HL-60 (cell line): Measurements from ENCODE around the gene GALNT3.

Experiments used
- DNase-seq, 2 experiments: peaks; one replicate each; pipeline ENCODE4 v3.0.0-alpha.2; 2010 to 2020; ENCODE audit warnings: low read depth in 1 of 2, low spot score in 1 of 2
- H3K27ac ChIP-seq: fragments of 250-450 bp; sonication (Bioruptor Pico); replicated peaks from 2 replicates; pipeline ENCODE4 v1.5.1; 2020; ENCODE audit warnings: mild to moderate bottlenecking, moderate library complexity
- H3K27me3 ChIP-seq: fragments of 250-450 bp; sonication (Bioruptor Pico); 2 replicates; pipeline ENCODE4 v1.5.1; 2021; ENCODE audit warnings: mild to moderate bottlenecking, moderate library complexity; ENCODE audit not compliant: insufficient read depth, poor library complexity, severe bottlenecking
- H3K4me3 ChIP-seq: replicated peaks from 2 replicates; pipeline ENCODE4 v1.5.1; 2011; ENCODE audit warnings: mild to moderate bottlenecking, control low read depth, low read length; ENCODE audit not compliant: insufficient read depth
- GABPA ChIP-seq: IDR thresholded peaks from 2 replicates; pipeline ENCODE4 v1.6.1; 2012; ENCODE audit warnings: low read depth
- POLR2AphosphoS5 ChIP-seq: IDR thresholded peaks from 2 replicates; pipeline ENCODE4 v1.6.1; 2012; ENCODE audit warnings: low read depth
- SPI1 ChIP-seq: IDR thresholded peaks from 2 replicates; pipeline ENCODE4 v1.6.1; 2012; ENCODE audit warnings: low read depth, mild to moderate bottlenecking, borderline replicate concordance
- TF ChIP-seq, protein P1 (sequence below): IDR thresholded peaks from 2 replicates; pipeline ENCODE4 v1.6.1; 2012; ENCODE audit warnings: low read depth; ENCODE audit not compliant: insufficient replicate concordance
- TF ChIP-seq, protein P2 (sequence below): IDR thresholded peaks from one replicate; pipeline ENCODE4 v1.5.1; 2011; ENCODE audit warnings: low read length, control low read depth, inconsistent platforms; ENCODE audit not compliant: insufficient read depth

GALNT3 gene

DNA sequence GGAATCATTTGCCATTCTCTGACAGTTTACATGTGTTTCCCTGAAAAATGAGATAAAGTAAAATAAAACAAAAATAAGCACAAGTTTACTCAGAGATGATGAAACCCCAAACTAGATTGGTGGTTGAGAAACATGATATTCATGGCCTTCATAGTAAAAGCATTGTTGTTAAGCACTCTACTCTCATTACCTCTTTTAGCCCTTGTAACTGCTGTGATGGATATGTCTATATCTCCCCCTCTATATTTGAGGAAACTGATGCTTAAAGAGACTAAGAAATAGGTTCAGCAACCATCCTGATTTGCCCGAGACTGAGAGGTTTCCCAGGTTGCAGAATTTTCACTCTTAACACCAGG is 33.9 kb upstream of the GALNT3 start:
- TF ChIP-seq POLR2AphosphoS5 (no peak), SPI1 (no peak), GABPA (no peak)
- TF ChIP-seq, protein P1, sequence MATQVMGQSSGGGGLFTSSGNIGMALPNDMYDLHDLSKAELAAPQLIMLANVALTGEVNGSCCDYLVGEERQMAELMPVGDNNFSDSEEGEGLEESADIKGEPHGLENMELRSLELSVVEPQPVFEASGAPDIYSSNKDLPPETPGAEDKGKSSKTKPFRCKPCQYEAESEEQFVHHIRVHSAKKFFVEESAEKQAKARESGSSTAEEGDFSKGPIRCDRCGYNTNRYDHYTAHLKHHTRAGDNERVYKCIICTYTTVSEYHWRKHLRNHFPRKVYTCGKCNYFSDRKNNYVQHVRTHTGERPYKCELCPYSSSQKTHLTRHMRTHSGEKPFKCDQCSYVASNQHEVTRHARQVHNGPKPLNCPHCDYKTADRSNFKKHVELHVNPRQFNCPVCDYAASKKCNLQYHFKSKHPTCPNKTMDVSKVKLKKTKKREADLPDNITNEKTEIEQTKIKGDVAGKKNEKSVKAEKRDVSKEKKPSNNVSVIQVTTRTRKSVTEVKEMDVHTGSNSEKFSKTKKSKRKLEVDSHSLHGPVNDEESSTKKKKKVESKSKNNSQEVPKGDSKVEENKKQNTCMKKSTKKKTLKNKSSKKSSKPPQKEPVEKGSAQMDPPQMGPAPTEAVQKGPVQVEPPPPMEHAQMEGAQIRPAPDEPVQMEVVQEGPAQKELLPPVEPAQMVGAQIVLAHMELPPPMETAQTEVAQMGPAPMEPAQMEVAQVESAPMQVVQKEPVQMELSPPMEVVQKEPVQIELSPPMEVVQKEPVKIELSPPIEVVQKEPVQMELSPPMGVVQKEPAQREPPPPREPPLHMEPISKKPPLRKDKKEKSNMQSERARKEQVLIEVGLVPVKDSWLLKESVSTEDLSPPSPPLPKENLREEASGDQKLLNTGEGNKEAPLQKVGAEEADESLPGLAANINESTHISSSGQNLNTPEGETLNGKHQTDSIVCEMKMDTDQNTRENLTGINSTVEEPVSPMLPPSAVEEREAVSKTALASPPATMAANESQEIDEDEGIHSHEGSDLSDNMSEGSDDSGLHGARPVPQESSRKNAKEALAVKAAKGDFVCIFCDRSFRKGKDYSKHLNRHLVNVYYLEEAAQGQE, result no peak
- TF ChIP-seq, protein P2, sequence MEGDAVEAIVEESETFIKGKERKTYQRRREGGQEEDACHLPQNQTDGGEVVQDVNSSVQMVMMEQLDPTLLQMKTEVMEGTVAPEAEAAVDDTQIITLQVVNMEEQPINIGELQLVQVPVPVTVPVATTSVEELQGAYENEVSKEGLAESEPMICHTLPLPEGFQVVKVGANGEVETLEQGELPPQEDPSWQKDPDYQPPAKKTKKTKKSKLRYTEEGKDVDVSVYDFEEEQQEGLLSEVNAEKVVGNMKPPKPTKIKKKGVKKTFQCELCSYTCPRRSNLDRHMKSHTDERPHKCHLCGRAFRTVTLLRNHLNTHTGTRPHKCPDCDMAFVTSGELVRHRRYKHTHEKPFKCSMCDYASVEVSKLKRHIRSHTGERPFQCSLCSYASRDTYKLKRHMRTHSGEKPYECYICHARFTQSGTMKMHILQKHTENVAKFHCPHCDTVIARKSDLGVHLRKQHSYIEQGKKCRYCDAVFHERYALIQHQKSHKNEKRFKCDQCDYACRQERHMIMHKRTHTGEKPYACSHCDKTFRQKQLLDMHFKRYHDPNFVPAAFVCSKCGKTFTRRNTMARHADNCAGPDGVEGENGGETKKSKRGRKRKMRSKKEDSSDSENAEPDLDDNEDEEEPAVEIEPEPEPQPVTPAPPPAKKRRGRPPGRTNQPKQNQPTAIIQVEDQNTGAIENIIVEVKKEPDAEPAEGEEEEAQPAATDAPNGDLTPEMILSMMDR, result no peak
- DNase-seq, result no peak
- Histone ChIP-seq H3K4me3 (no peak overlapping the region), H3K27ac (no peak overlapping the region), H3K27me3 (no peaks in the 10 kb centered on the region)

DNA sequence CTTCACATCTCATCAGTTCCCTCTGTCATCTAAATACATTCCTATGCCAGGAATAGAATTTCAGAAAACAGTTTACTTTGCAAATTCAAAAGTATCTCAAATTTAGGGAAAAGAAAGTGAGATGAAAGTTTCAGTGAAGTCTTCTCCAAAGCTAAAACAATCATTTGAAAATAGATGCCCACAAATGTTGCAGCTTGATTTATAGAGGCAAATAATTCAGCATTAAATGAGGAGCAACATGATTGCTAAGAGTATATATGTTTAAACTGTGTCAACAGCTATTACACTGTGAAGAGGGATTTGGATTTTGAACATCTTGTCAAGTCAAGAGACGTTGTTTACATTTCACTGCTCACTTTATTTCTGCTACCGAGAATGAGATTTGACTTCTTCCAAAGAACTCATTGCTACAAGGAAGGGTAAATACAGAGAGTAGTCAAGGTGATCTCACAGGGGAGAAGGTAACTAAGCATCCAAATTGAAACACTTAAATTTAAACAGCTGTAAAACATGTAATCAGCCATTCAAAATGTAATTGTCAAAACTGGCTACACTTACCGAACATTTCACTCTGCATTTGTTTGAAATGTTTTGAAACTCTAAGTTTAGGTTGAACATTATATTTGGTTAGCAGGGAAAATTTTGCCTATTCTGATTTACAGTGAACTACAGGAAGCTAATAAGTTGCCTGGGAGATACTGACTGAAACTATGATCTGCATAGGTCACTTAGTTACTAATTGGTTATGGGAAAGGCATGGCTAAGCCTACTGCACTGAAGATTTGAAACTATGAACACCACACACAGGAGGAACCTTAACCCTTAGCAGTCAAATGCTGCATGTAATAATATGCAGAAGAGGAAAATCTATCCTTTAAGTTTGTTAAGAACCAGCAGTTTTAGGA is 33.2 kb upstream of the GALNT3 start:
- H3K27me3 ChIP-seq, result no peaks in the 10 kb centered on the region
- no peak overlapping the region for H3K27ac ChIP-seq
- no peak overlapping the region for H3K4me3 ChIP-seq
- no peak for DNase-seq
- TF ChIP-seq, protein P1, result no peak
- TF ChIP-seq GABPA, result no peak
- TF ChIP-seq SPI1, result no peak
- TF ChIP-seq POLR2AphosphoS5, result no peak
- TF ChIP-seq, protein P2, result no peak

DNA sequence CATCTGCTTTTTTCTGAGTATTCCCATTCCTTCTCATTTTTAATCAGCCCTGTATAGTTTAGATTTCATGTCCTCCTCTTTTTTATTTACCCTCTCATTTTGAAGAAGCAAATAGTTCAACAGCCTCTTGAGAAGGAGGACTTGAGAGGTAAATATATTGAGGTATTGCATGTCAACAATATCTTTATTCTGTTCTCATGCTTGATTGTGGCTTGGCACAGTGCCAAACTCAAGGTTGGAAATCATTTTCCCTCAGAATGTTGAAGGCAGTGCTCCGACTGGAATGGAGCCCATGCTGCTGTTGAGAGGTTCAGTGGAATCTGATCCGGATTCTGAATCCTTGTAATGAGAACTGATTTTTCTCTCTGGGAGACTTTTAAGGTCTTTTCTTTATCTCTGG is 31.0 kb upstream of the GALNT3 start:
- Histone ChIP-seq H3K4me3 (no peak overlapping the region), H3K27me3 (no peaks in the 10 kb centered on the region), H3K27ac (no peak overlapping the region)
- TF ChIP-seq, protein P2, result no peak
- no peak for TF ChIP-seq GABPA
- no peak for TF ChIP-seq SPI1
- no peak for DNase-seq

DNA sequence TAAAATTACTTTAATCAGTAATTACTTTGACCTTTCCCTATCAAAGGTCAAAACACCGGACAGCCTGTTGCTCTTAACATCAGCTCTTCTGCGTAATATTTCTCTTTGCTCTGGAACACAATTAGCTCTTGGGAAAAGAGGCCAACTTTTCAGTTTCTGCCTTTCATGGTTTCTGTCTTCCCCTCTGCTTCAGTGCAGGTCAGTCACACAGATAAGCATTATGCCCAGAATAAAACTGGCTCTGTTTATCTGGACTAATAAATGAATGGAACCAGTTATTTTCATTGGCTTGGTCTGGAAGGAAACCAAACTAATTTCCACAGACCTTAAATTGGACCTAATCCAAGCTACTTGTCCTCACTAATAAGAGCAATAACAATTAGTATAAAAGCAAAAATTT is 26.2 kb upstream of the GALNT3 start:
- Histone ChIP-seq H3K27me3 (no peaks in the 10 kb centered on the region), H3K4me3 (no peak overlapping the region), H3K27ac (no peak overlapping the region)
- TF ChIP-seq GABPA, result no peak
- TF ChIP-seq, protein P1, result no peak
- TF ChIP-seq POLR2AphosphoS5, result no peak
- TF ChIP-seq, protein P2, result no peak
- TF ChIP-seq SPI1, result no peak
- DNase-seq, result no peak
